Stimulated activated naive CD4-positive, alpha-beta T cell (primary cell): ENCODE measurements around the gene SNRNP35.
"Not testable (repeated sequence)": the region's sequence is repeated elsewhere in the genome, so short reads cannot be mapped to it uniquely, and the experiment has no call there.

Experiments used
- DNase-seq, 6 experiments: peaks; one replicate each; lab custom pipeline; 2025; lab: John Stamatoyannopoulos, UW

The SNRNP35 gene

GRCh38 chr12:123489580-123489979 lies 31.6 kb downstream of the SNRNP35 start:
- DNase-seq: no peak

GRCh38 chr12:123490089-123490488 lies 32.1 kb downstream of the SNRNP35 start:
- no peak for DNase-seq

GRCh38 chr12:123491056-123491455 lies 33.1 kb downstream of the SNRNP35 start:
- DNase-seq: no peak

- DNase-seq: no peak
Observed at GRCh38 chr12:123491481-123491880, 33.5 kb downstream of the SNRNP35 start.

GRCh38 chr12:123492339-123493039 lies 34.5 kb downstream of the SNRNP35 start:
- DNase-seq: not testable (repeated sequence)

GRCh38 chr12:123494124-123494851 lies 36.3 kb downstream of the SNRNP35 start:
- no peak for DNase-seq

GRCh38 chr12:123497065-123497464 lies 39.1 kb downstream of the SNRNP35 start:
- DNase-seq: no peak

- no peak for DNase-seq
Observed at GRCh38 chr12:123498126-123498825, 40.3 kb downstream of the SNRNP35 start.

- no peak for DNase-seq
Observed at GRCh38 chr12:123499332-123499731, 41.4 kb downstream of the SNRNP35 start.

- no peak for DNase-seq
Observed at GRCh38 chr12:123502163-123502704, 44.3 kb downstream of the SNRNP35 start.

- no peak for DNase-seq
Observed at GRCh38 chr12:123506059-123506842, 48.3 kb downstream of the SNRNP35 start.

GRCh38 chr12:123506843-123507236 lies 48.9 kb downstream of the SNRNP35 start:
- DNase-seq: no peak

- no peak for DNase-seq
Observed at GRCh38 chr12:123512838-123513665, 55.1 kb downstream of the SNRNP35 start.

- DNase-seq: no peak
Observed at GRCh38 chr12:123513805-123514204, 55.9 kb downstream of the SNRNP35 start.

GRCh38 chr12:123514582-123515221 lies 56.8 kb downstream of the SNRNP35 start:
- DNase-seq: not testable (repeated sequence)

GRCh38 chr12:123516216-123516780 lies 58.4 kb downstream of the SNRNP35 start:
- no peak for DNase-seq
